NOMO-1 treated with DMSO at 0.1 percent for 48 hours (cell line): ENCODE measurements around the gene DAPK1.

Experiments used
- DNase-seq: peaks from one replicate; lab custom pipeline; 2025; ENCODE audit not compliant: unreplicated experiment; lab: John Stamatoyannopoulos, UW

The DAPK1 gene

DNA sequence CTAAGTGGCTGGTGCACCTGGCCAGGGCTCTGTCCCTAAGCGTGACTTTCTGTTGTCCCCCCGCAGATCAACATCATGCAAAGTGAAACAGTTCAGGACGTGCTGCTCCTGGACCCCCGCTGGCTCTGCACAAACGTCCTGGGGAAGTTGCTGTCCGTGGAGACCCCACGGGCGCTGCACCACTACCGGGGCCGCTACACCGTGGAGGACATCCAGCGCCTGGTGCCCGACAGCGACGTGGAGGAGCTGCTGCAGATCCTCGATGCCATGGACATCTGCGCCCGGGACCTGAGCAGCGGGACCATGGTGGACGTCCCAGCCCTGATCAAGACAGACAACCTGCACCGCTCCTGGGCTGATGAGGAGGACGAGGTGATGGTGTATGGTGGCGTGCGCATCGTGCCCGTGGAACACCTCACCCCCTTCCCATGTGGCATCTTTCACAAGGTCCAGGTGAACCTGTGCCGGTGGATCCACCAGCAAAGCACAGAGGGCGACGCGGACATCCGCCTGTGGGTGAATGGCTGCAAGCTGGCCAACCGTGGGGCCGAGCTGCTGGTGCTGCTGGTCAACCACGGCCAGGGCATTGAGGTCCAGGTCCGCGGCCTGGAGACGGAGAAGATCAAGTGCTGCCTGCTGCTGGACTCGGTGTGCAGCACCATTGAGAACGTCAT, 208.5 kb downstream of the DAPK1 start:
- no peak for DNase-seq

DNA sequence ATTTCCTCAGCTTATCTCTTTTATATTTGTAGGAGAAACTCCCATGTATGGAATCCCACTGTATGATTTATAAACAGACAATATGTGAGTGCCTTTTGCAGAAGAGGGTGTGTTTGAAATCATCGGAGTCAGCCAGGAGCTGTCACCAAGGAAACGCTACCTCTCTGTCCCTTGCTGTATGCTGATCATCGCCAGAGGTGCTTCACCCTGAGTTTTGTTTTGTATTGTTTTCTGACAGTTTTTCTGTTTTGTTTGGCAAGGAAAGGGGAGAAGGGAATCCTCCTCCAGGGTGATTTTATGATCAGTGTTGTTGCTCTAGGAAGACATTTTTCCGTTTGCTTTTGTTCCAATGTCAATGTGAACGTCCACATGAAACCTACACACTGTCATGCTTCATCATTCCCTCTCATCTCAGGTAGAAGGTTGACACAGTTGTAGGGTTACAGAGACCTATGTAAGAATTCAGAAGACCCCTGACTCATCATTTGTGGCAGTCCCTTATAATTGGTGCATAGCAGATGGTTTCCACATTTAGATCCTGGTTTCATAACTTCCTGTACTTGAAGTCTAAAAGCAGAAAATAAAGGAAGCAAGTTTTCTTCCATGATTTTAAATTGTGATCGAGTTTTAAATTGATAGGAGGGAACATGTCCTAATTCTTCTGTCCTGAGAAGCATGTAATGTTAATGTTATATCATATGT, 210.3 kb downstream of the DAPK1 start:
- DNase-seq, result peak; percentile 51

DNA sequence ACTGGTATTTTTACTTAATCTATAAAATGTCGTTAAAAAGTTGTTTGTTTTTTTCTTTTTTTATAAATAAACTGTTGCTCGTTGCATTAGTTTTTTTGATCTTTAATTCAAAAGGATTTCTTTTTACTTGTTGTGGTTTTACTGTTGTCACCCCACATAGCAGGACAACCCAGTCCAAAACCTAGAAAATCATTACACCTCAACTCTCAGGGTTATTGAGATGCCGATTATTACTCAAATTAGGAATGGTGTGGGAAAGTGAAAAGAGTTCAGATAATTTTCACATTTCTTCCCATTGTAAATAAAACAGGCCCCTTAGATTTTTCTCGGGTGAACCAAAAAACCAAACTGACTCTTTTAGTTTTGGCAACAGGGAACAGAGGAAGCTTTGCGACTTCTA, 210.9 kb downstream of the DAPK1 start:
- no peak for DNase-seq

GRCh38 chr9:87708986-87709728, 211.5 kb downstream of the DAPK1 start:
- no peak for DNase-seq

DNA sequence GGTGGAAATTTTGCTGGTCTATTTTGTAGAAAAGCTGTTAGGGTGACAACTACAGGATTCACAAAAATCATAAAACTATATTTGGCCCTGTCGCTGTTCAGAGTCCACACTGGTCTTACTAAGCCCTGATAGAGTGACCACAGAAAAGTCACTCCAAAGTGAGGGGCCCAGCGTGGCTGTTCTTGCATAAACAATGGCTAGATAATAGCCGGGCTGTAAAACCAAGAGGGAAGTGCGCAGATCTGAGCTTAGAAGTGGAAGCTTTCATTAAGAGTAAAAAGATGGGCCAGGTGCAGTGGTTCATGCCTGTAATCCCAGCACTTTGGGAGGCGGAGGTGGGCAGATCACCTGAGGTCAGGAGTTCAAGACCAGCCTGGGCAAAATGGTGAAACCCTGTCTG, 212.8 kb downstream of the DAPK1 start:
- peak; percentile 53 for DNase-seq

GRCh38 chr9:87711857-87712800, 214.5 kb downstream of the DAPK1 start:
- no peak for DNase-seq

DNA sequence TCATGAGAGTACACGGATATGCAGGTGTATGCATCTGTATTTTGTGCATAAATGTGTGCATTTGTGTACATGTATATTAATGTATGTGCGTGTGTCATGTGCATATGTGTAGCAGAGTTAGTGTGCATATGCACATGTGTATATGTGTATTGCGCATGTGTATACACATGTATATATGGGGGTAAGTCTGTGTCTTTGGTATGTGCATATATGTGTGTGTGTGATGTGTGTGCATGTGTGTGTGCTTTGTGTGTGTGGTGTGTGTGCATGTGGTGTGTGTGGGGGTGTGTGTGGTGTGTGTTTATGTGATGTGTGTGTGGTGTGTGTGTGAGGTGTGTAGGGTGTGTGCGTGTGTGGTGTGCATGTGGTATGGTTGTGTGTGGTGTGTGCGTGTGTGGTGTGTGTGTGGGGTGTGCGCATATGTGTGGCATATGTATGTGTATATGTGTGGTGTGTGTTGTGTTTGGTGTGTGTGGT, 215.2 kb downstream of the DAPK1 start:
- DNase-seq, result no peak

- peak; percentile 64 for DNase-seq
These were observed 215.8 kb downstream of the DAPK1 start for GRCh38 chr9:87713278-87713987.

DNA sequence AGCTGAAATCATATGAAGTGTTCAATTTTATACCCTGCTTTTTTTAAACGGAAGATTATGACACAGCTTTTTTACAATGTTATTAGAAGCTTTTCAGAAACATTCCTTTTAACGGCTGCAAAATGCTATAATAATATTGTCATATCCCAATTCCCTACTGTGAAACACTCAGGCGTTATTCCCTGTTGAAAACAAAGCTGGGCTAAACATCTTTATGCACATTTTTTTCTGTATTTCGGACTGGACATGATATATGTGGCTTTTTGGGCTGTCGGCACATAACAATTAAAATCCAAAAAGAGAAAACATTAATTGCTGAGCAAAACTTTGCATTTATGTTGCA, 216.3 kb downstream of the DAPK1 start:
- no peak for DNase-seq

DNA sequence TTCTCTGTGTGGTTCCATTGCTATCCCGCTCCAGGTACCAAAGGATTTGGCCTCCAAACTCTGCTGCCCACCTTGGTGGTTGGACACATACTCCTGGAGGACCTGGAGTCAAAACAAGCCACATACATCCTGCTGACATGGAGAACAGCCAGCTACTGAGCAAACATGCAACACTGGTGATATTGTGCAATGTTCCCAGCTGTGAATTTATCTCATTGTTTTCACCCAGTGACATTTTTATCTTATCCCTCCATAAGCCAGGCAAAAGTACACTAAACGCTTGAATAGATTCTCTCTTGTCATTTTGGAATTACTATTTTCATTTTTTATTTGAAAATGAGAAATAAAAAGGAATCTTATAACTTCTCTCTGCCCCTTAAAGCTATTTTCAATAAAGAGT, 217.2 kb downstream of the DAPK1 start:
- peak; percentile 17 for DNase-seq

- no peak for DNase-seq
These were observed 218.5 kb downstream of the DAPK1 start for GRCh38 chr9:87716141-87716540.

DNA sequence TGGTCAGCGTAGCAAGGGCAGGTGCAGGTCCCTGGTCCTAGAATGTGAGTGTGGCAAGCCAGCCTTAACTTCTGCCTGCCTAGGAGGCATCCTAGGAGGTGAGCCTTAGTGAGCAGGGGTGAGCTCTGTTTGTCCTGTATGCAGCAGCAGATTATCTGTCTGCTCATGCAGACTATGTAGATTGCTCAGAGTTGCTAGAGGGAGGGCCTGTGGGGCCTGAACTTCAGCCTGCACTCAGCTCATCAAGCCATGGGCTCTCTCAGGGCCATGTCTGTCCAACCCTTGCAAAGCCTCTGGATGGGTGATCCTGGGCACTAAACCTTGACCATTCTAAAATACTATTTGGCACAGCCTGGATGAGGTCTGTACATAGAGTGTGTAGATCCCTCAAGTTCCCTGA, 219.8 kb downstream of the DAPK1 start:
- no peak for DNase-seq

- no peak for DNase-seq
These were observed 220.6 kb downstream of the DAPK1 start for GRCh38 chr9:87718231-87718630.

- no peak for DNase-seq
These were observed 221.4 kb downstream of the DAPK1 start for GRCh38 chr9:87718852-87719612.

- DNase-seq, result no peak
These were observed 222.5 kb downstream of the DAPK1 start for GRCh38 chr9:87720173-87720572.

GRCh38 chr9:87722393-87723088, 224.9 kb downstream of the DAPK1 start:
- peak; percentile 75 for DNase-seq

DNA sequence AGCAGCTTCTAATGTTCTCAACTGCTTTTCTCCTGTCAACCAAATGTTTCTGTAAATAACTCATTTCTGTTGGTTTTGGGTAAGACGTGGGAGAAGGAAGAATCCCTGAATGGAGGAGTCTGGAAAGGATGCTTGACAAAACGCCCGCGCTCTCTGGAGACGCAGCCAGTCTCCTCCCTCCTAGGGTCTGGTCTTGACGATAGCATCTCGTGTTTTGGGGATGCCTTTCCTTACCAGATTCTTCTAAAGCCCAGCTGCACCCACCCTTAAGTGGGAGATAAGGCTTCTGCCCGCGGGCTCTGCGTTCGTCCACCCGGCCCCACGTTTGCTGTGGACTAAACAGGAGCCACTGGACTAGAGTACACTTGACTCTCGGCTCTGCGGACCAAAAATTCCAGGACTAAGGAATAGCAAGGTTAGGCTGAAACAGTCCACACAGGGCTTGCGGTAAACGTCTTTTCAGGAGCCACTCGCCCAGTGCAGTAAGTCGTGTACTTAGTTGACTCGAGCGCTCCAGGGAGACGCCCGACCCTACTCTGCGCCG, 227.8 kb downstream of the DAPK1 start:
- DNase-seq, result no peak

DNA sequence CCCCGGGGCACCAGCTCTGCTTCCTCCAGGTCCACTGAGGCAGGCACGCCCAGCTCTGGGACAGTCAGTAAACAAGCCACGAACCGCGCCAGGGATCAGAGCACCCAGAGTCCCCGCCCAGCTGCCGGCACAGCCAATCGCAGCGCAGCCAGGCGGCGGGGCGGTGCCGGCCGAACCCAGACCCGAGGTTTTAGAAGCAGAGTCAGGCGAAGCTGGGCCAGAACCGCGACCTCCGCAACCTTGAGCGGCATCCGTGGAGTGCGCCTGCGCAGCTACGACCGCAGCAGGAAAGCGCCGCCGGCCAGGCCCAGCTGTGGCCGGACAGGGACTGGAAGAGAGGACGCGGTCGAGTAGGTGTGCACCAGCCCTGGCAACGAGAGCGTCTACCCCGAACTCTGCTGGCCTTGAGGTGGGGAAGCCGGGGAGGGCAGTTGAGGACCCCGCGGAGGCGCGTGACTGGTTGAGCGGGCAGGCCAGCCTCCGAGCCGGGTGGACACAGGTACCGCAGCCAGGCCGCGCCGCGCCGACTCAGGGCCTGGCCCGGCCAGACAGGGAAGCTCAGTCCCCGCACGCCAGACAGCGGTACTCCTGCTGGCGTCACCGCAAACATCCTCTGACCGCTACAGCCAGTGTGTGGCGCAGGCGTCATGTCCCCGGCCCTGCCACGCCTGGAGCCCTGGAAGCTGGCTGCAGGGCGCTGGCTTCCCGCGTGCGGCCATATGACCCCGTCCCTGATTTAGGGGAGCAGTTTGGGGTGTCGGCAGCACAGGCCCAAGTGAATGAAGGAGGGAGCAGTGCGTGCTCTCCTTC, 228.4 kb downstream of the DAPK1 start, which contains the start of gene CTSL:
Gene CTSL, plus strand, starts transcription at position 220 of the 810 bp plus-strand sequence. CDS start 1,485 bp downstream, outside the sequence.
- peak; percentile 29 for DNase-seq
